Endothelial cell of umbilical vein (primary cell): Measurements from ENCODE around the gene CFAP20. TPM values are rescaled to one million over a fixed set of nuclear protein-coding genes. Genes with fewer than 3 reads are reported as not detected.

Source experiments
- BruUV-seq: library from RNA; stranded (reverse); fragments of 400-500 nt; replicated peaks from 2 replicates; lab custom pipeline; 2021; lab: Mats Ljungman, UMichigan
- CTCF ChIA-PET: fragments of 300-600, 350-600 bp; sonication (Branson Sonifier 250); formaldehyde crosslinking; loops from one replicate; lab custom pipeline; 2021; ENCODE audit warnings: antibody characterized with exemption, inconsistent platforms; lab: Charles Lee
- POLR2A ChIA-PET: fragments of 300-600, 350-600 bp; sonication (Branson Sonifier 250); formaldehyde crosslinking; loops from one replicate; lab custom pipeline; 2021; ENCODE audit warnings: antibody characterized with exemption, inconsistent platforms; lab: Charles Lee
- DNase-seq: peaks from one replicate; pipeline ENCODE4 v3.0.0-alpha.2; 2011; ENCODE audit warnings: low read depth, low spot score
- FAIRE-seq: peaks from 2 replicates; lab custom pipeline; 2011; peaks lifted over from hg19 to GRCh38; lab: Jason Lieb, UNC
- H2AFZ ChIP-seq: 2 replicates; pipeline ENCODE4 v1.6.0; 2012; ENCODE audit warnings: low read depth, low read length, control low read depth, inconsistent platforms
- H3K27ac ChIP-seq: 2 replicates; pipeline ENCODE4 v1.5.1; 2011; ENCODE audit warnings: low read depth, mild to moderate bottlenecking, control low read depth, low read length, moderate library complexity; ENCODE audit not compliant: insufficient read depth
- H3K27me3 ChIP-seq, 2 experiments: 2 replicates each; pipeline versions ENCODE4 v1.6.0 to v1.6.1; 2011; ENCODE audit warnings: low read length in 2 of 2, mixed read lengths in 1 of 2; ENCODE audit not compliant: control insufficient read depth in 2 of 2, insufficient read depth in 2 of 2
- H3K36me3 ChIP-seq, 2 experiments: 2 replicates in 1 of 2; 3 replicates in 1 of 2; pipeline ENCODE4 v1.5.1; 2011; ENCODE audit warnings: low read length in 2 of 2, mild to moderate bottlenecking in 1 of 2, moderate library complexity in 1 of 2; ENCODE audit not compliant: control insufficient read depth in 2 of 2, insufficient read depth in 2 of 2; ENCODE audit errors: extremely low read depth in 1 of 2
- H3K4me1 ChIP-seq: 3 replicates; pipeline ENCODE4 v1.5.1; 2011; ENCODE audit warnings: mild to moderate bottlenecking, low read length; ENCODE audit not compliant: control insufficient read depth, insufficient read depth; ENCODE audit errors: extremely low read depth
- H3K4me2 ChIP-seq: 2 replicates; pipeline ENCODE4 v1.6.1; 2011; ENCODE audit warnings: low read length, control low read depth, mixed read lengths; ENCODE audit not compliant: insufficient read depth
- H3K4me3 ChIP-seq, 3 experiments: fragments of 200-600 bp in 1 of 3; sonication (generic), shearing (Covaris generic) in 1 of 3; replicated peaks in 1 of 3; 2 replicates each; pipeline ENCODE4 v1.5.1; 2011 to 2016; ENCODE audit warnings: control low read depth in 3 of 3, low read length in 3 of 3, mild to moderate bottlenecking in 2 of 3, inconsistent platforms in 1 of 3, low read depth in 1 of 3, moderate library complexity in 1 of 3; ENCODE audit not compliant: insufficient read depth in 1 of 3
- H3K79me2 ChIP-seq: 2 replicates; pipeline ENCODE4 v1.6.0; 2012; ENCODE audit warnings: low read length, inconsistent platforms; ENCODE audit not compliant: control insufficient read depth, insufficient read depth
- H3K9ac ChIP-seq: replicated peaks from 2 replicates; pipeline ENCODE3; 2011; ENCODE audit warnings: low read length, control low read depth; ENCODE audit not compliant: insufficient read depth; ENCODE audit errors: extremely low read depth
- H3K9me1 ChIP-seq: replicated peaks from 3 replicates; pipeline ENCODE4 v1.6.0; 2011; ENCODE audit warnings: mild to moderate bottlenecking, low read length; ENCODE audit not compliant: control insufficient read depth, insufficient read depth; ENCODE audit errors: extremely low read depth
- H3K9me3 ChIP-seq: replicated peaks from 2 replicates; pipeline ENCODE4 v1.5.1; 2012; ENCODE audit warnings: low read length, inconsistent platforms; ENCODE audit not compliant: control insufficient read depth, insufficient read depth
- H4K20me1 ChIP-seq: replicated peaks from 2 replicates; pipeline ENCODE3; 2011; ENCODE audit warnings: mild to moderate bottlenecking, low read length; ENCODE audit not compliant: control insufficient read depth, insufficient read depth; ENCODE audit errors: extremely low read depth
- CTCF ChIP-seq, 2 donors: IDR thresholded peaks; 1 replicate in 1 of 2; 2 replicates in 1 of 2; pipeline ENCODE4 v1.5.1; 2011; ENCODE audit warnings: low read length in 2 of 2, mild to moderate bottlenecking in 2 of 2, moderate library complexity in 2 of 2, control low read depth in 1 of 2, inconsistent platforms in 1 of 2, low read depth in 1 of 2; ENCODE audit not compliant: insufficient read depth in 1 of 2; ENCODE audit errors: extremely low read depth in 1 of 2
- EZH2 ChIP-seq: IDR thresholded peaks from 2 replicates; pipeline ENCODE4 v1.6.1; 2012; ENCODE audit warnings: borderline replicate concordance, low read depth, mild to moderate bottlenecking, moderate library complexity, low read length, inconsistent platforms; ENCODE audit not compliant: severe bottlenecking
- FOS ChIP-seq: IDR thresholded peaks from 2 replicates; pipeline ENCODE4 v1.6.1; 2011; ENCODE audit warnings: mild to moderate bottlenecking, low read length, moderate library complexity, borderline replicate concordance; ENCODE audit not compliant: insufficient read depth
- GATA2 ChIP-seq: IDR thresholded peaks from 2 replicates; pipeline ENCODE4 v1.7.0; 2011; ENCODE audit warnings: low read depth, mild to moderate bottlenecking, moderate library complexity, mixed read lengths, low read length; ENCODE audit not compliant: insufficient read length, insufficient read depth
- JUN ChIP-seq: IDR thresholded peaks from 2 replicates; pipeline ENCODE4 v1.6.1; 2011; ENCODE audit warnings: borderline replicate concordance, low read depth; ENCODE audit not compliant: insufficient read length, insufficient read depth
- MAX ChIP-seq: IDR thresholded peaks from 2 replicates; pipeline ENCODE4 v1.6.1; 2011; ENCODE audit not compliant: insufficient read depth, insufficient read length
- MYC ChIP-seq: IDR thresholded peaks from one replicate; pipeline ENCODE4 v1.6.1; 2011; ENCODE audit warnings: mild to moderate bottlenecking, low read depth, low read length
- POLR2A ChIP-seq: IDR thresholded peaks from 2 replicates; pipeline ENCODE4 v1.6.1; 2012; ENCODE audit warnings: low read depth, mild to moderate bottlenecking, control low read depth, low read length
- POLR2AphosphoS5 ChIP-seq: IDR thresholded peaks from 2 replicates; pipeline ENCODE4 v1.6.1; 2012; ENCODE audit warnings: low read depth, mild to moderate bottlenecking, control low read depth, low read length, moderate library complexity; ENCODE audit not compliant: insufficient read depth
- dilution Hi-C: fragments of 300-500 bp; cut with MboI; formaldehyde crosslinking; loops from one replicate; pipeline ENCODE4 v1.15.0; 2019; ENCODE audit warnings: low sequenced_read_pairs; ENCODE audit not compliant: extremely low pct_ligation_motif_present
- intact Hi-C: fragments of 100-400 bp; cut with micrococcal nuclease; formaldehyde crosslinking; loops from one replicate; pipeline ENCODE4 v1.10.0; 2022
- polyA plus RNA-seq, 4 experiments: library from polyadenylated mRNA; depleted of rRNA in 3 of 4; stranded (reverse) in 3 of 4; unstranded in 1 of 4; fragments of >200 nt; gene quantifications; 2 replicates each; pipeline versions ENCODE4 v1.2.1 to v1.2.3, GENCODE V29; 2011 to 2012; ENCODE audit warnings: missing spikeins in 1 of 4
- total RNA-seq: library from RNA; stranded (reverse); gene quantifications from 2 replicates; pipeline ENCODE4 v1.2.3, GENCODE V29; 2021

The CFAP20 gene
- total and polyA plus RNA-seq, 2 donors (not counting 3 experiments of a cell fraction or from before 2014, with no cell fraction given), result 44.7 to 70.9 TPM

GRCh38 chr16:58137581-58137980 is 8.4 kb upstream of the CFAP20 start:
- ChIA-PET CTCF (interaction anchor here (1.5 kb wide), 1 partner anchor 15 kb away, joined by 4 read pairs; no protein-coding TSS in a partner anchor), POLR2A (no interaction called here)
- H2AFZ ChIP-seq, result no peak overlapping the region
- BruUV-seq, result no TSS peak
- peaks cover 0 to 2% of the 10 kb centered on the region in 2 experiments for H3K27me3 ChIP-seq
- intact Hi-C loops, result no loop called here
- H3K9me3 ChIP-seq, result no peaks in the 10 kb centered on the region
- H3K79me2 ChIP-seq, result no peaks in the 10 kb centered on the region
- no peak for FAIRE-seq
- DNase-seq, result no peak
- H3K4me2 ChIP-seq, result no peak overlapping the region
- no peak for TF ChIP-seq FOS
- TF ChIP-seq GATA2, result no peak
- TF ChIP-seq MAX, result no peak
- no peak for TF ChIP-seq JUN
- TF ChIP-seq POLR2AphosphoS5, result no peak
- TF ChIP-seq EZH2, result no peak
- TF ChIP-seq MYC, result no peak
- no peak for TF ChIP-seq POLR2A
- TF ChIP-seq CTCF (IDR thresholded peaks at IDR 0.05; ENCODE audit: extremely low read depth in 1 of 2, insufficient read depth in 1 of 2, low read depth in 1 of 2, low read length in 2 of 2), result no peak
- H3K9me1 ChIP-seq, result no peaks in the 10 kb centered on the region
- no peaks in the 10 kb centered on the region for H3K4me1 ChIP-seq
- dilution Hi-C loops, result no loop called here
- no peak overlapping the region for H3K27ac ChIP-seq
- no peaks in the 10 kb centered on the region for H4K20me1 ChIP-seq
- no peaks in the 10 kb centered on the region for H3K36me3 ChIP-seq
- H3K9ac ChIP-seq, result no peak overlapping the region
- H3K4me3 ChIP-seq, result no peak overlapping the region
